Activated CD8-positive, alpha-beta memory T cell treated with anti-CD3 and anti-CD28 coated beads, Interleukin-2, amount 50 U/mL, for 4 hours (primary cell): ENCODE measurements around the gene TTLL10.
"Not testable (repeated sequence)": the region's sequence is repeated elsewhere in the genome, so short reads cannot be mapped to it uniquely, and the experiment has no call there.

Experiments
- DNase-seq: peaks from one replicate; pipeline ENCODE4 v3.0.0-alpha.2; 2020

TTLL10 gene

DNA sequence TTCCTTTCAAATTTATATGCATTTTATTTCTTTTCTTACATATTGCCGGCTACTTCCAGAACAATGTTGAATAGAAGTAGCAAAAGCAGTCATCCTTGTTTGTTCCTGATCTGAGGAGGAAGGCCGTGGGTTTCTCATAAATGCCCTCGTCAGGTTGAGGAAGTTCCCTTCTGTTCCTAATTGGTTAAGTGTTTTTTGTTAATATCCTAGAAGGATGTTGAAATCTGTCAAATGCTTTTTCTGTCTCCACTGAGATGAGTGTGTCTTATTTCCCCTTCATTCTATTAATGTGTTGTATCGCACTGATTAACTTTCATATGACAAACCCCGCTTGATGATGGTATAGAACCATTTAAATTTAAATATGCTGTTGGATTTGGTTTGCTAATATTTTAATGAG, 15.4 kb downstream of the TTLL10 start:
- no peak for DNase-seq

- DNase-seq, result no peak
Observed at GRCh38 chr1:1191734-1192133, 18.1 kb downstream of the TTLL10 start.

DNA sequence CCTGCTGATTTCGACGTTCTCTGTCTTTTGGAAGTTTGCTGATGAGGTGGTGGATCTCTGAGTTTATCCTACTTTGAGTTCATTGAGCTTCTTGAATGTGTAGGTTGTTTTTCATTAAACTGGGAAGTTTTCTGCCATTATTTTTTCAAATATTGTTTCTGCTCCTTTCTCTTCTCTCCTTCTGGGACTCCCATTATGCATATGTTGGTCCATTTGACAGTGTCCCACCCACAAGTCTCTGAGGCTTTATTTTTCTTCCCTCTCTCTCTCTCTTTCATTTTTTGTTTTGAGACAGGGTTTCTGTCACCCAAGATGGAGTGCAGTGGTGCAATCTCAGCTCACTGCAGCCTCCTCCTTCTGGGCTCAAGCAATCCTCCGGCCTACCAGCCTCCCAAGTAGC, 21.0 kb downstream of the TTLL10 start:
- no peak for DNase-seq

GRCh38 chr1:1195726-1196125, 22.0 kb downstream of the TTLL10 start:
- DNase-seq, result not testable (repeated sequence)

GRCh38 chr1:1196431-1197187, 22.9 kb downstream of the TTLL10 start:
- DNase-seq, result peak; percentile 14

- no peak for DNase-seq
Observed at GRCh38 chr1:1197188-1197500, 23.5 kb downstream of the TTLL10 start.

- peak; percentile 15 for DNase-seq
Observed at GRCh38 chr1:1197551-1198422, 24.1 kb downstream of the TTLL10 start.

- peak; percentile 15 for DNase-seq
Observed at GRCh38 chr1:1198423-1199140, 24.9 kb downstream of the TTLL10 start.

DNA sequence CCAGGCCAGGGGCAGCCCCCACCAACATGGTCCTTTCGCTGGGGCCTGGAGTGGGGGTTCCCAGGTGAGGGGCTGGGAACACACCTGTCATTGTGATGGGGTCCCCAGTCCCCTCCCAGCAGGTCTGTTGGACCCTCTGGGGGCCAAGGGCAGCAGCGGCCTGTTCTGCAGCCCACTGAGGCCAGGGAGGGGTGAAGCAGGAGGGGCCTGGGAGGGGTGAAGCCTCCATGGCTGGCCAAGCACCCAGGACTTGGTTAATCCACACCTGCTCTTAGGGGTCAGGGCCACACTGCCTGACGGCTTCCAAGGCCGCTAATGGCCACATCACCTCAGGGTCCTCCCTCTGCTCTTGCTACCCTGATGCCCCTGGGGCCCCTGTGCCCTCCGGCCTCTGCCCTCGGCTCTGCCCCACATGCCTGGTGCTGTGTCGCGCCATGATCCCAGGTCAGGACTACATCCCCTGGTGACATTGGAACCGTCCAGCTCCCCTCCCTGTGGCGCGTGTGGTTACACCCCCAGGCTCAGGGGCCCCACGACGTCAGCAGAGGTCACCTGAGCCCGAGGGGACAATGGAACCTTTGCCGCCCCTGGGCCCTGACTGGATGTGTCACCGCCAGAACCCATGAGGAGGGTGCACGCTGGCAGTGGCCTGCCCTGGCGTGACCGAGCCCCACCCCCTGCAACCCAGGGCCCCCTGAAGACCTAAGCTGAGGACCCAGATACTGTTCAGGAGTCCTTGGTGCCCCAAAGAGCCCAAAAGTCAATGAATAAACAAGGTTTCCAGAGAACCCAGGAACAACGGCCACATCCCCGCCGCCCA, 25.7 kb downstream of the TTLL10 start:
- DNase-seq, result peak; percentile 19

- peak; percentile 21 for DNase-seq
Observed at GRCh38 chr1:1199961-1200875, 26.5 kb downstream of the TTLL10 start.

- peak; percentile 96 for DNase-seq
Observed at GRCh38 chr1:1200876-1201810, 27.5 kb downstream of the TTLL10 start.

GRCh38 chr1:1202831-1203560, 29.3 kb downstream of the TTLL10 start:
- DNase-seq, result no peak

DNA sequence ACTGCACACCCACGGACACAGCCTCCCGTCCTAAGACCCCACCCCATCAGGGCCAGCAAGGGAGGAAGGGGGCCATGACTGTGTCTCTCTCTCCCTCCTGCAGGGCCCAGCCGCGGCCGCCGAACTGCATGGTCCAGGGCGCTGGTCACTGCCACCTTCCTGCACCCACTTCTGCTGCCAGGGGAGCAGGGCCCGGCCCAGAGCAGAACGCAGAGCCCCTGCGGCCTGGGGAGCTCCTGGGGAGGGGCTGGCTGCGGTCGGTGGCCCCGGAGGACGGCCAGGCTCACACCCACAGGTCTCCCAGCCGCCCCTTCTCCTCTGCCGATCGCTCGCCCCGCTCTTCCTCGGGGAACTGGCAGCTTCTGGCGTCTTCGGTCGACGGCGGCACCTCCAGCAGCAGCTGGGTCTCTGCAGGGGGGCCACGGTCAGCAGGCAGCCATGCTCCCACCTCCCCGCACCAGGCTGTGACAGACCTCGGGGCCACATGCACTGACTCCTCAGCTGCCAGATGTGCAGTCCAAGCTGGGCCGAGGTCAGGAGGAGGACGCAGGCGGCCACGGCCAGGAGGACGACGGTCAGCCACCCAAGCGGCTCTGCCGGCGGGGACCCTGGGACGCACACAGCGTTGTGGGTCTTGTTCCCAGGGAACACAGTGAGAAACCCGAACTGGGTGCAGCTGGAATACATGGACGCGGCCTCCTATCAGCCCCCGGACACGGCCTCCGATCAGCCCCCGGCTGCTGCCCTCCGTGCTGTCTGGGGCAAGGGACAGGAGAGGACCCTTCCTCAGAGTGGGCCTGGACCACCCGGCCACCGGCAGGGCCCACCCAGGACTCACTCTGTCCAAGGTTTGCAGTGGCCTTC, 30.1 kb downstream of the TTLL10 start:
- no peak for DNase-seq

- DNase-seq, result peak; percentile 15
Observed at GRCh38 chr1:1204425-1204920, 30.8 kb downstream of the TTLL10 start.

- DNase-seq, result peak; percentile 24
Observed at GRCh38 chr1:1204998-1205768, 31.5 kb downstream of the TTLL10 start.

GRCh38 chr1:1205769-1206375, 32.2 kb downstream of the TTLL10 start:
- DNase-seq, result peak; percentile 26

DNA sequence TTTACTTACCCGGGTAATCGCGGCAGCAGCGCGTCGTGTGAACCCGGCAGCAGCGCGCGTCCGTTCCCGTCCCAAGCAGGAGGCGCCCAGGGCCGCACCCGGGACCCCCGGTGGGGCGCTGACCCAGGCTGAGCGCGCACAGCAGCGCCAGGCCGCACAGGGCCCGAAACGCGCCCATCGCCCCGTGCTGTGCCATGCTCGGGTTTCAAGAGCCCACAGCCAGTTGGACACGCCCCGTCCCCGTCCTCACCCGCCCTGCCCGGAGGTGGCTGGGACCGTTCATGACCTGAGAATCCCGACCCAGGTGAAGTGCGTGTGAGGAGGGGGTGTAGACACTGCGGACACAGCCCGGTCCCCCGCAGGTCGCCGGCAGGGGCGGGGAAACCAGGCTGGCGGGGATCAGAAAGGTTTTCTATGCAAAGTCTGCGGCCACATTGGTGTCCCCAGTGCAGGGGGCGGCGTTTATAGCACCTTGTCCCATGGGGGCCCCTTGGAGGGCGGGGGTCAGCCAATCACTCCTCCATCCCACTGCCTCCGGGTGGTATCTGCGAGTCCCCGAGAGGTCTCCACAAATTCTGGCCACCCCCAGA, 32.8 kb downstream of the TTLL10 start, which contains the start of gene TNFRSF18:
TNFRSF18 (minus strand) TSS at position 217 of the 590 bp plus-strand sequence; CDS start at position 196, 21 bp downstream.
- peak; percentile 56 for DNase-seq
